Measurements from ENCODE around the gene RPH3AL.
"Not testable (repeated sequence)": the region's sequence is repeated elsewhere in the genome, so short reads cannot be mapped to it uniquely, and the experiment has no call there.

Gene RPH3AL

GRCh38 chr17:200586-200985 lies 152.0 kb downstream of the RPH3AL start:
- Histone ChIP-seq H3K4me3 (ENCODE audit: low read depth, low read length) (no peak overlapping the region), H3K4me1 (ENCODE audit: control insufficient read depth, insufficient read depth, low read length) (no peaks in the 10 kb centered on the region), H3K9me3 (ENCODE audit: control insufficient read depth, insufficient read depth, low read depth, low read length) (no peaks in the 10 kb centered on the region), H3K27ac (ENCODE audit: extremely low read depth, low read depth, low read length) (no peak overlapping the region), H3K36me3 (ENCODE audit: control insufficient read depth in 2 of 2, insufficient read depth in 1 of 2, low read length in 2 of 2) (no peaks in the 10 kb centered on the region)
- ChIA-PET CTCF (no interaction called here), POLR2A (no interaction called here)
- no peak for TF ChIP-seq ZNF112 (tag by site-specific recombination; IDR thresholded peaks at IDR 0.05)
- TF ChIP-seq GLIS2 (tag by site-specific recombination; IDR thresholded peaks at IDR 0.05), result 0 out of 2 replicates have a peak, but pooled peaks have one; percentile 10

- H3K27ac ChIP-seq (ENCODE audit: extremely low read depth, low read depth, low read length), result no peak overlapping the region
- ChIA-PET POLR2A (no interaction called here), CTCF (interaction anchor here (0.5 kb wide), 1 partner anchor 500 kb away, joined by 3 read pairs; no protein-coding TSS in a partner anchor)
- H3K4me1 ChIP-seq (ENCODE audit: control insufficient read depth, insufficient read depth, low read length), result peaks cover 2% of the 10 kb centered on the region
- H3K9me3 ChIP-seq (ENCODE audit: control insufficient read depth, insufficient read depth, low read depth, low read length), result no peaks in the 10 kb centered on the region
- no peak overlapping the region for H3K4me3 ChIP-seq (ENCODE audit: low read depth, low read length)
- H3K36me3 ChIP-seq (ENCODE audit: control insufficient read depth in 2 of 2, insufficient read depth in 1 of 2, low read length in 2 of 2), result no peaks in the 10 kb centered on the region
- TF ChIP-seq IKZF3 (tag by site-specific recombination; IDR thresholded peaks at IDR 0.05) (no peak), ZNF768 (tag by site-specific recombination; IDR thresholded peaks at IDR 0.05) (peak; percentile 77), ZXDB (tag by site-specific recombination; IDR thresholded peaks at IDR 0.05) (no peak), ZNF184 (tag by site-specific recombination; IDR thresholded peaks at IDR 0.05) (no peak), ZNF626 (tag by site-specific recombination; IDR thresholded peaks at IDR 0.05) (no peak), ZNF596 (tag by site-specific recombination; IDR thresholded peaks at IDR 0.05) (no peak), TSHZ1 (tag by site-specific recombination; IDR thresholded peaks at IDR 0.05; ENCODE audit: borderline replicate concordance) (no peak), SALL2 (tag by site-specific recombination; IDR thresholded peaks at IDR 0.05; ENCODE audit: borderline replicate concordance) (no peak), ZNF341 (tag by site-specific recombination; IDR thresholded peaks at IDR 0.05; ENCODE audit: low read depth) (peak; percentile 68), ZNF791 (tag by site-specific recombination; IDR thresholded peaks at IDR 0.05) (no peak), PATZ1 (tag by site-specific recombination; IDR thresholded peaks at IDR 0.05) (no peak)
These were observed 152.6 kb downstream of the RPH3AL start for GRCh38 chr17:199806-200545.

- peak; percentile 69; the same call in 1 of the 2 replicates for TF ChIP-seq ZNF600 (tag by site-specific recombination; IDR thresholded peaks at IDR 0.05)
- no peak for TF ChIP-seq PRDM4 (tag by site-specific recombination; IDR thresholded peaks at IDR 0.05)
- Histone ChIP-seq H3K4me3 (ENCODE audit: low read depth, low read length) (no peak overlapping the region), H3K36me3 (ENCODE audit: control insufficient read depth in 2 of 2, insufficient read depth in 1 of 2, low read length in 2 of 2) (no peaks in the 10 kb centered on the region), H3K27ac (ENCODE audit: extremely low read depth, low read depth, low read length) (no peak overlapping the region), H3K4me1 (ENCODE audit: control insufficient read depth, insufficient read depth, low read length) (peaks cover 4% of the 10 kb centered on the region), H3K9me3 (ENCODE audit: control insufficient read depth, insufficient read depth, low read depth, low read length) (no peaks in the 10 kb centered on the region)
- ChIA-PET CTCF (interaction anchor here (0.5 to 0.6 kb wide), 2 partner anchors 37 to 501 kb away, joined by 3 read pairs; no protein-coding TSS in a partner anchor), POLR2A (no interaction called here)
These were observed 153.4 kb downstream of the RPH3AL start for GRCh38 chr17:199191-199604.

GRCh38 chr17:198225-198624 lies 154.4 kb downstream of the RPH3AL start:
- not testable (repeated sequence) for H3K27ac ChIP-seq (ENCODE audit: extremely low read depth, low read depth, low read length); H3K9me3 ChIP-seq (ENCODE audit: control insufficient read depth, insufficient read depth, low read depth, low read length); H3K36me3 ChIP-seq (ENCODE audit: control insufficient read depth in 2 of 2, insufficient read depth in 1 of 2, low read length in 2 of 2); H3K4me1 ChIP-seq (ENCODE audit: control insufficient read depth, insufficient read depth, low read length); H3K4me3 ChIP-seq (ENCODE audit: low read depth, low read length)
- ChIA-PET POLR2A (interaction anchor here (0.7 kb wide), 1 partner anchor 803 kb away, joined by 3 read pairs; no protein-coding TSS in a partner anchor), CTCF (interaction anchor here (0.7 kb wide), 1 partner anchor 10 kb away, joined by 3 read pairs; no protein-coding TSS in a partner anchor)
